Umbilical cord (tissue), 2 donors: ENCODE measurements around the gene GINS3. TPM values are rescaled to one million over a fixed set of nuclear protein-coding genes. Genes with fewer than 3 reads are reported as not detected.

Experiments
- DNase-seq: peaks from one replicate; pipeline ENCODE4 v3.0.0-alpha.2; 2015; ENCODE audit warnings: low spot score
- total RNA-seq: library from RNA; depleted of rRNA; stranded (reverse); fragments of >200 nt; gene quantifications from one replicate; pipeline ENCODE4 v1.2.3, GENCODE V29; 2014; ENCODE audit warnings: low replicate concordance; ENCODE audit not compliant: insufficient read depth

The GINS3 gene
- total RNA-seq = 7.2 TPM

- DNase-seq = peak; percentile 91
Measured at GRCh38 chr16:58392215-58393137, at the start of gene GINS3. Gene GINS3, plus strand, starts transcription at chr16:58392471. Its CDS starts 131 bp downstream, at chr16:58392602.

GRCh38 chr16:58343562-58343961, 48.7 kb upstream of the GINS3 start:
- DNase-seq = no peak

GRCh38 chr16:58345574-58346354, 46.5 kb upstream of the GINS3 start:
- no peak for DNase-seq

- no peak for DNase-seq
Measured at GRCh38 chr16:58346831-58347371, 45.4 kb upstream of the GINS3 start.

- DNase-seq = no peak
Measured at GRCh38 chr16:58348986-58349385, 43.3 kb upstream of the GINS3 start.

- DNase-seq = no peak
Measured at GRCh38 chr16:58352690-58353089, 39.6 kb upstream of the GINS3 start.

GRCh38 chr16:58360041-58360634, 32.1 kb upstream of the GINS3 start:
- no peak for DNase-seq

- DNase-seq = no peak
Measured at GRCh38 chr16:58361726-58362125, 30.5 kb upstream of the GINS3 start.

- DNase-seq = no peak
Measured at GRCh38 chr16:58363746-58364393, 28.4 kb upstream of the GINS3 start.

GRCh38 chr16:58365623-58366022, 26.6 kb upstream of the GINS3 start:
- DNase-seq = no peak

- no peak for DNase-seq
Measured at GRCh38 chr16:58366247-58367031, 25.8 kb upstream of the GINS3 start.

- no peak for DNase-seq
Measured at GRCh38 chr16:58367252-58367651, 25.0 kb upstream of the GINS3 start.

GRCh38 chr16:58371841-58372240, 20.4 kb upstream of the GINS3 start:
- no peak for DNase-seq

GRCh38 chr16:58375386-58375785, 16.9 kb upstream of the GINS3 start:
- no peak for DNase-seq

GRCh38 chr16:58377932-58378331, 14.3 kb upstream of the GINS3 start:
- peak; percentile 7 for DNase-seq

GRCh38 chr16:58378401-58378800, 13.9 kb upstream of the GINS3 start:
- DNase-seq = no peak

- DNase-seq = no peak
Measured at GRCh38 chr16:58379736-58380135, 12.5 kb upstream of the GINS3 start.

- no peak for DNase-seq
Measured at GRCh38 chr16:58381661-58382060, 10.6 kb upstream of the GINS3 start.

GRCh38 chr16:58384437-58385055, 7.7 kb upstream of the GINS3 start:
- DNase-seq = no peak

- DNase-seq = no peak
Measured at GRCh38 chr16:58385218-58385773, 7.0 kb upstream of the GINS3 start.
